OCI-LY7 (cell line): ENCODE results near the gene CCDC91. TPM values are rescaled to one million over a fixed set of nuclear protein-coding genes. Genes with fewer than 3 reads are reported as not detected.

Experiments used
- BruUV-seq: library from RNA; stranded (reverse); fragments of 400-500 nt; replicated peaks from 2 replicates; lab custom pipeline; 2021; lab: Mats Ljungman, UMichigan
- CTCF ChIA-PET: fragments of 300-600 bp; sonication (Branson Sonifier 250); formaldehyde crosslinking; loops from one replicate; lab custom pipeline; 2022; ENCODE audit warnings: antibody characterized with exemption; ENCODE audit not compliant: unreplicated experiment; lab: Charles Lee
- POLR2A ChIA-PET: fragments of 300-600 bp; sonication (Branson Sonifier 250); formaldehyde crosslinking; loops from one replicate; lab custom pipeline; 2022; ENCODE audit warnings: antibody characterized with exemption; lab: Charles Lee
- DNase-seq: peaks from one replicate; pipeline ENCODE4 v3.0.0-alpha.2; 2015; ENCODE audit warnings: low spot score
- H2AFZ ChIP-seq: fragments of 200-600 bp; sonication (generic), shearing (Covaris generic); 2 replicates; pipeline ENCODE4 v1.6.1; 2014; ENCODE audit warnings: mild to moderate bottlenecking, antibody characterized with exemption, low read length, moderate library complexity
- H3K27ac ChIP-seq: fragments of 200-600 bp; sonication (generic); 2 replicates; pipeline ENCODE4 v1.5.1; 2014; ENCODE audit warnings: mixed run types, low read depth, mild to moderate bottlenecking, moderate library complexity, low read length, inconsistent platforms; ENCODE audit not compliant: poor library complexity, severe bottlenecking
- H3K36me3 ChIP-seq: fragments of 200-600 bp; sonication (generic); 2 replicates; pipeline ENCODE4 v1.6.1; 2014; ENCODE audit warnings: mild to moderate bottlenecking, antibody characterized with exemption, low read length, moderate library complexity, mixed read lengths; ENCODE audit not compliant: insufficient read depth
- H3K4me1 ChIP-seq: fragments of 200-600 bp; sonication (generic); 2 replicates; pipeline ENCODE4 v1.5.1; 2014; ENCODE audit warnings: mild to moderate bottlenecking, low read length; ENCODE audit not compliant: insufficient read depth, poor library complexity, severe bottlenecking
- H3K4me2 ChIP-seq: fragments of 200-600 bp; sonication (generic); 2 replicates; pipeline ENCODE4 v1.6.1; 2014; ENCODE audit warnings: mild to moderate bottlenecking, low read length
- H3K4me3 ChIP-seq: fragments of 200-600 bp; sonication (generic); 2 replicates; pipeline ENCODE4 v1.5.1; 2014; ENCODE audit warnings: mild to moderate bottlenecking, low read depth, low read length; ENCODE audit not compliant: poor library complexity, severe bottlenecking
- H3K79me2 ChIP-seq: fragments of 200-600 bp; sonication (generic); 2 replicates; pipeline ENCODE4 v1.6.1; 2016; ENCODE audit warnings: low read depth, mild to moderate bottlenecking, low read length, moderate library complexity, mixed read lengths; ENCODE audit not compliant: insufficient read depth
- H3K9me2 ChIP-seq: fragments of 200-600 bp; sonication (generic); 2 replicates; pipeline ENCODE4 v1.6.1; 2016; ENCODE audit warnings: mild to moderate bottlenecking, low read length, mixed read lengths; ENCODE audit not compliant: insufficient read depth
- H3K9me3 ChIP-seq: fragments of 200-600 bp; sonication (generic); 2 replicates; pipeline ENCODE4 v1.6.1; 2014; ENCODE audit warnings: mild to moderate bottlenecking, mixed run types, low read length, mixed read lengths
- H4K20me1 ChIP-seq: fragments of 200-600 bp; sonication (generic); 2 replicates; pipeline ENCODE4 v1.6.1; 2014; ENCODE audit warnings: mild to moderate bottlenecking, antibody characterized with exemption, low read length, moderate library complexity, mixed read lengths; ENCODE audit not compliant: insufficient read depth
- EZH2phosphoT487 ChIP-seq: fragments of 200-600 bp; sonication (generic); IDR thresholded peaks from 2 replicates; pipeline ENCODE4 v1.6.1; 2018; ENCODE audit warnings: low read depth, borderline replicate concordance, mild to moderate bottlenecking, mixed run types, antibody characterized with exemption, low read length, moderate library complexity, mixed read lengths
- intact Hi-C: fragments of 100-400 bp; cut with micrococcal nuclease; formaldehyde crosslinking; loops from one replicate; pipeline ENCODE4 v1.10.0; 2022; ENCODE audit not compliant: unreplicated experiment
- total RNA-seq, 2 experiments: library from RNA; depleted of rRNA in 1 of 2; stranded (reverse); fragments of >200 nt in 1 of 2; shearing (Covaris generic) in 1 of 2; gene quantifications; 2 replicates each; pipeline ENCODE4 v1.2.3, GENCODE V29; 2014 to 2022
- TF ChIP-seq, protein P1 (sequence below): fragments of 200-600 bp; sonication (generic); conservative IDR thresholded peaks from 2 replicates; pipeline ENCODE4 v1.5.1; 2014; ENCODE audit warnings: mild to moderate bottlenecking, antibody characterized with exemption, low read length, moderate library complexity, mixed read lengths

The CCDC91 gene
- total RNA-seq, 2 experiments from 2014 or later: 15.8 to 23.8 TPM

DNA sequence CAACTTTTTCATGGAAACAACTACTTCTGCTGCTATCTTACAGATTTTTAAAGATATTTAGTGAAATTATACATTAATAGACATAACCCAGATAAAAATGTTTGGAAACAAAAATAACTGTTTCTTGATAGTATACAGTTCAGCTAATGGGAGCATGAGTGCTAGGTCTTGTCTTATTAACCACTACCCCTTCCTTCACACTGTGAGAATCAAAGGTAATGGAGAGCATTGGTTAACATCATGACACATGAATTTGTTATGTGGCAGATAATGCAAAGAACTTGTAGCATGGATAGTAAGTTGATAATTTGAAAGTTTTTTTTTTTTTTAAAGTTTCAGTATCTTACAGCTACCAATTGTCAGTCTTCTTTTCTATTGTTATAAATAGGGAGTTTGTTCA lies 44.2 kb downstream of the CCDC91 start:
- TF ChIP-seq, protein P1, sequence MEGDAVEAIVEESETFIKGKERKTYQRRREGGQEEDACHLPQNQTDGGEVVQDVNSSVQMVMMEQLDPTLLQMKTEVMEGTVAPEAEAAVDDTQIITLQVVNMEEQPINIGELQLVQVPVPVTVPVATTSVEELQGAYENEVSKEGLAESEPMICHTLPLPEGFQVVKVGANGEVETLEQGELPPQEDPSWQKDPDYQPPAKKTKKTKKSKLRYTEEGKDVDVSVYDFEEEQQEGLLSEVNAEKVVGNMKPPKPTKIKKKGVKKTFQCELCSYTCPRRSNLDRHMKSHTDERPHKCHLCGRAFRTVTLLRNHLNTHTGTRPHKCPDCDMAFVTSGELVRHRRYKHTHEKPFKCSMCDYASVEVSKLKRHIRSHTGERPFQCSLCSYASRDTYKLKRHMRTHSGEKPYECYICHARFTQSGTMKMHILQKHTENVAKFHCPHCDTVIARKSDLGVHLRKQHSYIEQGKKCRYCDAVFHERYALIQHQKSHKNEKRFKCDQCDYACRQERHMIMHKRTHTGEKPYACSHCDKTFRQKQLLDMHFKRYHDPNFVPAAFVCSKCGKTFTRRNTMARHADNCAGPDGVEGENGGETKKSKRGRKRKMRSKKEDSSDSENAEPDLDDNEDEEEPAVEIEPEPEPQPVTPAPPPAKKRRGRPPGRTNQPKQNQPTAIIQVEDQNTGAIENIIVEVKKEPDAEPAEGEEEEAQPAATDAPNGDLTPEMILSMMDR: no peak
- no peak for TF ChIP-seq EZH2phosphoT487
- DNase-seq: no peak
- Histone ChIP-seq H3K4me3 (no peak overlapping the region), H3K4me2 (no peak overlapping the region), H3K9me3 (no peaks in the 10 kb centered on the region), H3K9me2 (no peaks in the 10 kb centered on the region), H3K27ac (no peak overlapping the region), H3K4me1 (no peaks in the 10 kb centered on the region), H4K20me1 (no peaks in the 10 kb centered on the region), H3K36me3 (no peaks in the 10 kb centered on the region), H3K79me2 (no peaks in the 10 kb centered on the region; the same call in 1 of the 2 replicates), H2AFZ (no peak overlapping the region)
- intact Hi-C loops: no loop called here
- POLR2A ChIA-PET: interaction anchor here (0.6 to 0.8 kb wide), 2 partner anchors 10 to 629 kb away, joined by 3 read pairs; no protein-coding TSS in a partner anchor
- BruUV-seq: no TSS peak
- CTCF ChIA-PET: no interaction called here

DNA sequence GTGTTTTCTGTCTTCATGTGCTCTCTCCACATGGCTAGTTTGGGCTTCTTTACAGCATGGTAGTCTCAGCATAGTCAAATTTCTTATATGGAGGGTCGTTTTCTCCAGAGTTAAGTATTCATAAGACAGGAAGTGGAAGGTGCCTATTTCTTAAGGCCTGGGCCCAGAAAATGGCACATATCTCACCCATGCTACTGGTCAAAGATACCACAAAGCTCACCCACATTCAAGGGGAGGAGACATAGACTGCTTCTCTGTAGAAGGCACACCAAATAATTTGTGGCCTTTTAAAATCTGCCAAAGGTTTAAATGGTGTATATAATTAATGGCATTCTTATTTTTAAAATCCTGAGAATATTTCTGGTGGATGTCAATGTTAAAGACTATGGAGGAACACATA lies 44.8 kb downstream of the CCDC91 start:
- ChIA-PET CTCF (no interaction called here), POLR2A (interaction anchor here (0.6 to 0.8 kb wide), 3 partner anchors 10 to 628 kb away, joined by 3 read pairs; no protein-coding TSS in a partner anchor)
- Histone ChIP-seq H3K36me3 (no peaks in the 10 kb centered on the region), H4K20me1 (no peaks in the 10 kb centered on the region), H3K4me3 (no peak overlapping the region), H2AFZ (no peak overlapping the region), H3K79me2 (no peaks in the 10 kb centered on the region; the same call in 1 of the 2 replicates), H3K27ac (no peak overlapping the region), H3K4me2 (no peak overlapping the region), H3K9me3 (no peaks in the 10 kb centered on the region), H3K9me2 (no peaks in the 10 kb centered on the region), H3K4me1 (no peaks in the 10 kb centered on the region)
- no peak for TF ChIP-seq EZH2phosphoT487
- TF ChIP-seq, protein P1: no peak
- intact Hi-C loops: no loop called here
- BruUV-seq: no TSS peak
- DNase-seq: no peak

DNA sequence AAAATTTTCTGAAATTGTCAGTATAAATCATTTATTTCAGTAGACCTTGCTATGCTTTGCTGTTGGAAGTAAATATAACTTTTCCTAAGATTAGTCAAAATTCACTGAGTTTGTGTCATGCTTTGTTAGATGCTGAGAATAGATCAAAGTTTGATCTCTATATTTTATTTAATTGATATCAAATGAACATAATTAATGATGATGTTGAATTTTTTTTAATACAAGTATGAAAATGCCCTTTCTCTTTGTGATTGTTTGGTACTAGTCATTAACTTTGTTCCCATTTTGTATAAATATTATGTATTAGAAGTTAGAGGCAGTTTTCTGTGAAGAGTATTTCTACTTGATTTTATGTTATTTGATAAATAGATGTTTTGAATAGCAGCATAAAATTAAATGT lies 45.7 kb downstream of the CCDC91 start:
- Histone ChIP-seq H3K27ac (no peak overlapping the region), H4K20me1 (no peaks in the 10 kb centered on the region), H3K36me3 (no peaks in the 10 kb centered on the region), H2AFZ (no peak overlapping the region), H3K9me3 (no peaks in the 10 kb centered on the region), H3K79me2 (no peaks in the 10 kb centered on the region; the same call in 1 of the 2 replicates), H3K4me2 (no peak overlapping the region), H3K4me1 (no peaks in the 10 kb centered on the region), H3K4me3 (no peak overlapping the region), H3K9me2 (no peaks in the 10 kb centered on the region)
- no TSS peak for BruUV-seq
- no peak for TF ChIP-seq EZH2phosphoT487
- TF ChIP-seq, protein P1: no peak
- ChIA-PET CTCF (no interaction called here), POLR2A (interaction anchor here (0.6 to 0.7 kb wide), 6 partner anchors 15 to 1210 kb away, joined by 3 to 4 read pairs (median 3); no protein-coding TSS in a partner anchor)
- DNase-seq: no peak
- intact Hi-C loops: no loop called here
